Measurements from ENCODE around the gene LTBP3.

The LTBP3 gene

DNA sequence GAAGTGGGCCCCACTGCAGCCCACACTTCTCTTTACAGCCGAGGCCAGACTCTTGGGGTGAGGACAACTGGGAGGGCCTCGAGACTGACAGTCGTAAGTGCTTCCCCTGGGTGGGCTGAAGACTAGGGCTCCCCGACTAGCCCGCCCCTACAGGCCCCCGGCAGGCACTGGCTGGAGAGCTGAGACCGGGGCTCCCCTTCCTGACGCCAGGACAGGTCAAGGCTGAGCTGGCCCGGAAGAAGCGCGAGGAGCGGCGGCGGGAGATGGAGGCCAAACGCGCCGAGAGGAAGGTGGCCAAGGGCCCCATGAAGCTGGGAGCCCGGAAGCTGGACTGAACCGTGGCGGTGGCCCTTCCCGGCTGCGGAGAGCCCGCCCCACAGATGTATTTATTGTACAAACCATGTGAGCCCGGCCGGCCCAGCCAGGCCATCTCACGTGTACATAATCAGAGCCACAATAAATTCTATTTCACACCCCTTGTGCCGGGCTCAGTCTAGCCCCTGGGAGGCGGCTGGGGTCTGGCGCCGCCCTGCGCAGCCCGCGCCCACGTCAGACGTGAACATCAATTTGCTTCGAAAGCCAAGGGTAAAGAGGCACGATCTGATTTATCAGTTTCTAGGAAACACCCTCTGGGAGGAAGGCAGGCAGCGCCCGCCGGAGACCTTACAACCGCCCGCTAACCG is 19.8 kb downstream of the LTBP3 start:
- H3K9me3 ChIP-seq (ENCODE audit: control insufficient read depth, insufficient read depth, low read depth, low read length), result no peaks in the 10 kb centered on the region
- H3K27ac ChIP-seq (ENCODE audit: extremely low read depth, low read depth, low read length), result no peak overlapping the region
- H3K4me1 ChIP-seq (ENCODE audit: control insufficient read depth, insufficient read depth, low read length), result peaks cover 3% of the 10 kb centered on the region; the same call in 1 of the 2 replicates
- peaks cover 2 to 79% of the 10 kb centered on the region in 2 experiments; a peak in 2 of 3 replicates for H3K36me3 ChIP-seq (ENCODE audit: control insufficient read depth in 2 of 2, insufficient read depth in 1 of 2, low read length in 2 of 2)
- TF ChIP-seq ZBTB20 (tag by site-specific recombination; IDR thresholded peaks at IDR 0.05), result no peak
- TF ChIP-seq ZNF629 (tag by site-specific recombination; IDR thresholded peaks at IDR 0.05), result no peak
- no peak for TF ChIP-seq ZNF560 (tag by site-specific recombination; IDR thresholded peaks at IDR 0.05; ENCODE audit: borderline replicate concordance)
- TF ChIP-seq, protein P1, sequence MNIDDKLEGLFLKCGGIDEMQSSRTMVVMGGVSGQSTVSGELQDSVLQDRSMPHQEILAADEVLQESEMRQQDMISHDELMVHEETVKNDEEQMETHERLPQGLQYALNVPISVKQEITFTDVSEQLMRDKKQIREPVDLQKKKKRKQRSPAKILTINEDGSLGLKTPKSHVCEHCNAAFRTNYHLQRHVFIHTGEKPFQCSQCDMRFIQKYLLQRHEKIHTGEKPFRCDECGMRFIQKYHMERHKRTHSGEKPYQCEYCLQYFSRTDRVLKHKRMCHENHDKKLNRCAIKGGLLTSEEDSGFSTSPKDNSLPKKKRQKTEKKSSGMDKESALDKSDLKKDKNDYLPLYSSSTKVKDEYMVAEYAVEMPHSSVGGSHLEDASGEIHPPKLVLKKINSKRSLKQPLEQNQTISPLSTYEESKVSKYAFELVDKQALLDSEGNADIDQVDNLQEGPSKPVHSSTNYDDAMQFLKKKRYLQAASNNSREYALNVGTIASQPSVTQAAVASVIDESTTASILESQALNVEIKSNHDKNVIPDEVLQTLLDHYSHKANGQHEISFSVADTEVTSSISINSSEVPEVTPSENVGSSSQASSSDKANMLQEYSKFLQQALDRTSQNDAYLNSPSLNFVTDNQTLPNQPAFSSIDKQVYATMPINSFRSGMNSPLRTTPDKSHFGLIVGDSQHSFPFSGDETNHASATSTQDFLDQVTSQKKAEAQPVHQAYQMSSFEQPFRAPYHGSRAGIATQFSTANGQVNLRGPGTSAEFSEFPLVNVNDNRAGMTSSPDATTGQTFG (tag by site-specific recombination; IDR thresholded peaks at IDR 0.05; ENCODE audit: borderline replicate concordance), result no peak
- 0 out of 2 replicates have a peak, but pooled peaks have one; percentile 46 for TF ChIP-seq ZFP69B (tag by site-specific recombination; IDR thresholded peaks at IDR 0.05)
- TF ChIP-seq, protein P2, sequence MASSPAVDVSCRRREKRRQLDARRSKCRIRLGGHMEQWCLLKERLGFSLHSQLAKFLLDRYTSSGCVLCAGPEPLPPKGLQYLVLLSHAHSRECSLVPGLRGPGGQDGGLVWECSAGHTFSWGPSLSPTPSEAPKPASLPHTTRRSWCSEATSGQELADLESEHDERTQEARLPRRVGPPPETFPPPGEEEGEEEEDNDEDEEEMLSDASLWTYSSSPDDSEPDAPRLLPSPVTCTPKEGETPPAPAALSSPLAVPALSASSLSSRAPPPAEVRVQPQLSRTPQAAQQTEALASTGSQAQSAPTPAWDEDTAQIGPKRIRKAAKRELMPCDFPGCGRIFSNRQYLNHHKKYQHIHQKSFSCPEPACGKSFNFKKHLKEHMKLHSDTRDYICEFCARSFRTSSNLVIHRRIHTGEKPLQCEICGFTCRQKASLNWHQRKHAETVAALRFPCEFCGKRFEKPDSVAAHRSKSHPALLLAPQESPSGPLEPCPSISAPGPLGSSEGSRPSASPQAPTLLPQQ (tag by site-specific recombination; IDR thresholded peaks at IDR 0.05), result peak; percentile 47; the same call in 1 of the 2 replicates
- TF ChIP-seq ZNF529 (tag by site-specific recombination; IDR thresholded peaks at IDR 0.05; ENCODE audit: insufficient replicate concordance), result no peak
- TF ChIP-seq, protein P3, sequence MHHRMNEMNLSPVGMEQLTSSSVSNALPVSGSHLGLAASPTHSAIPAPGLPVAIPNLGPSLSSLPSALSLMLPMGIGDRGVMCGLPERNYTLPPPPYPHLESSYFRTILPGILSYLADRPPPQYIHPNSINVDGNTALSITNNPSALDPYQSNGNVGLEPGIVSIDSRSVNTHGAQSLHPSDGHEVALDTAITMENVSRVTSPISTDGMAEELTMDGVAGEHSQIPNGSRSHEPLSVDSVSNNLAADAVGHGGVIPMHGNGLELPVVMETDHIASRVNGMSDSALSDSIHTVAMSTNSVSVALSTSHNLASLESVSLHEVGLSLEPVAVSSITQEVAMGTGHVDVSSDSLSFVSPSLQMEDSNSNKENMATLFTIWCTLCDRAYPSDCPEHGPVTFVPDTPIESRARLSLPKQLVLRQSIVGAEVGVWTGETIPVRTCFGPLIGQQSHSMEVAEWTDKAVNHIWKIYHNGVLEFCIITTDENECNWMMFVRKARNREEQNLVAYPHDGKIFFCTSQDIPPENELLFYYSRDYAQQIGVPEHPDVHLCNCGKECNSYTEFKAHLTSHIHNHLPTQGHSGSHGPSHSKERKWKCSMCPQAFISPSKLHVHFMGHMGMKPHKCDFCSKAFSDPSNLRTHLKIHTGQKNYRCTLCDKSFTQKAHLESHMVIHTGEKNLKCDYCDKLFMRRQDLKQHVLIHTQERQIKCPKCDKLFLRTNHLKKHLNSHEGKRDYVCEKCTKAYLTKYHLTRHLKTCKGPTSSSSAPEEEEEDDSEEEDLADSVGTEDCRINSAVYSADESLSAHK (tag by site-specific recombination; IDR thresholded peaks at IDR 0.05), result peak; percentile 57; the same call in 1 of the 2 replicates
- no peak overlapping the region for H3K4me3 ChIP-seq (ENCODE audit: low read depth, low read length)
- CTCF ChIA-PET, result interaction anchor here (1.0 to 1.1 kb wide), 2 partner anchors 33 to 55 kb away, joined by 3 to 4 read pairs; no protein-coding TSS in a partner anchor
- POLR2A ChIA-PET, result interaction anchor here (0.6 to 2.9 kb wide), 3 partner anchors 11 to 66 kb away, joined by 4 to 12 read pairs (median 5); partner anchors contain the start of gene ZNRD2

DNA sequence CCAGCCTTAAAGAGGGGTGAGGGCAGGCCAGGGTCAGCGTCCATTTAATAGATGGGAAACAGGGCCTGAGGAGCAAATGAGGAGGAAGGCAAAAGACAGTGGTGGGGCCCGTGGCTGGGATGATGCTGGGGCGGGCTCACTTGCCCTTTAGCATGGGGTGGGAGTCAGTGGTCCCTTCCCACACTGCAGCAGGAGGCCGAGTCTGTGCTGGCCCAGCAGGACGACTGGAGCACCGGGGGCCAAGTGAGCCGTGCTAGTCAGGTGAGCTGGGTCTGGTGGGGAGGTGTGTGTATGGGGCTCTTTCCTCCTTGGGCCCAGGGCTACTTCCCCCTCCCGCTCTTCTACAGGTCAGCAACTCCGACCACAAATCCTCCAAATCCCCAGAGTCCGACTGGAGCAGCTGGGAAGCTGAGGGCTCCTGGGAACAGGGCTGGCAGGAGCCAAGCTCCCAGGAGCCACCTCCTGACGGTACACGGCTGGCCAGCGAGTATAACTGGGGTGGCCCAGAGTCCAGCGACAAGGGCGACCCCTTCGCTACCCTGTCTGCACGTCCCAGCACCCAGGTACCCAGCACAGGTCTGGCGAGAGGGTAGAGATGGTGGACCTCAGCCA is 20.4 kb downstream of the LTBP3 start:
- Histone ChIP-seq H3K36me3 (ENCODE audit: control insufficient read depth in 2 of 2, insufficient read depth in 1 of 2, low read length in 2 of 2) (peaks cover 6 to 79% of the 10 kb centered on the region in 2 experiments; a peak in 2 of 3 replicates), H3K4me1 (ENCODE audit: control insufficient read depth, insufficient read depth, low read length) (peaks cover 3% of the 10 kb centered on the region; the same call in 1 of the 2 replicates), H3K9me3 (ENCODE audit: control insufficient read depth, insufficient read depth, low read depth, low read length) (no peaks in the 10 kb centered on the region), H3K4me3 (ENCODE audit: low read depth, low read length) (no peak overlapping the region), H3K27ac (ENCODE audit: extremely low read depth, low read depth, low read length) (no peak overlapping the region)
- POLR2A ChIA-PET, result interaction anchor here (0.5 to 2.9 kb wide), 4 partner anchors 11 to 99 kb away, joined by 3 to 12 read pairs (median 8); partner anchors contain the start of gene ZNRD2
- CTCF ChIA-PET, result interaction anchor here (1.0 to 1.1 kb wide), 2 partner anchors 34 to 56 kb away, joined by 3 to 4 read pairs; no protein-coding TSS in a partner anchor
- TF ChIP-seq ZNF544 (tag by site-specific recombination; IDR thresholded peaks at IDR 0.05) (no peak), REPIN1 (tag by site-specific recombination; IDR thresholded peaks at IDR 0.05; ENCODE audit: low read depth) (no peak), ZNF394 (tag by site-specific recombination; IDR thresholded peaks at IDR 0.05; ENCODE audit: borderline replicate concordance) (peak; percentile 76; the same call in 1 of the 2 replicates), FEZF1 (tag by site-specific recombination; IDR thresholded peaks at IDR 0.05) (no peak), ZNF292 (tag by site-specific recombination; IDR thresholded peaks at IDR 0.05; ENCODE audit: borderline replicate concordance, low read depth) (no peak)
- TF ChIP-seq, protein P4, sequence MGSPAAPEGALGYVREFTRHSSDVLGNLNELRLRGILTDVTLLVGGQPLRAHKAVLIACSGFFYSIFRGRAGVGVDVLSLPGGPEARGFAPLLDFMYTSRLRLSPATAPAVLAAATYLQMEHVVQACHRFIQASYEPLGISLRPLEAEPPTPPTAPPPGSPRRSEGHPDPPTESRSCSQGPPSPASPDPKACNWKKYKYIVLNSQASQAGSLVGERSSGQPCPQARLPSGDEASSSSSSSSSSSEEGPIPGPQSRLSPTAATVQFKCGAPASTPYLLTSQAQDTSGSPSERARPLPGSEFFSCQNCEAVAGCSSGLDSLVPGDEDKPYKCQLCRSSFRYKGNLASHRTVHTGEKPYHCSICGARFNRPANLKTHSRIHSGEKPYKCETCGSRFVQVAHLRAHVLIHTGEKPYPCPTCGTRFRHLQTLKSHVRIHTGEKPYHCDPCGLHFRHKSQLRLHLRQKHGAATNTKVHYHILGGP (tag by site-specific recombination; IDR thresholded peaks at IDR 0.05), result no peak

Data from HEK293 (cell line).